Measurements from ENCODE around the gene DAZAP1.

DAZAP1 gene

GRCh38 chr19:1377176-1377964 lies 30.0 kb upstream of the DAZAP1 start:
- no peak for DNase-seq (ENCODE audit: extremely low read depth in 1 of 2, low read depth in 1 of 2)

GRCh38 chr19:1377965-1378785 lies 29.2 kb upstream of the DAZAP1 start:
- no peak for DNase-seq (ENCODE audit: extremely low read depth in 1 of 2, low read depth in 1 of 2)

GRCh38 chr19:1379126-1379905 lies 28.1 kb upstream of the DAZAP1 start:
- no peak for DNase-seq (ENCODE audit: extremely low read depth in 1 of 2, low read depth in 1 of 2)

- no peak for DNase-seq (ENCODE audit: extremely low read depth in 1 of 2, low read depth in 1 of 2)
Measured at GRCh38 chr19:1379961-1380489, 27.4 kb upstream of the DAZAP1 start.

- no peak for DNase-seq (ENCODE audit: extremely low read depth in 1 of 2, low read depth in 1 of 2)
Measured at GRCh38 chr19:1382250-1382649, 25.1 kb upstream of the DAZAP1 start.

- DNase-seq (ENCODE audit: extremely low read depth in 1 of 2, low read depth in 1 of 2), result no peak
Measured at GRCh38 chr19:1383017-1383311, 24.4 kb upstream of the DAZAP1 start.

- DNase-seq (ENCODE audit: extremely low read depth in 1 of 2, low read depth in 1 of 2), result peak; percentile 82 to 84
Measured at GRCh38 chr19:1383312-1384084, 23.9 kb upstream of the DAZAP1 start, which contains the start of gene NDUFS7. NDUFS7 (plus strand) TSS chr19:1383907; CDS start chr19:1383927, 20 bp downstream.

GRCh38 chr19:1384085-1384462 lies 23.3 kb upstream of the DAZAP1 start:
- DNase-seq (ENCODE audit: extremely low read depth in 1 of 2, low read depth in 1 of 2), result no peak

- DNase-seq (ENCODE audit: extremely low read depth in 1 of 2, low read depth in 1 of 2), result no peak
Measured at GRCh38 chr19:1384478-1385110, 22.8 kb upstream of the DAZAP1 start.

GRCh38 chr19:1385816-1386215 lies 21.6 kb upstream of the DAZAP1 start:
- DNase-seq (ENCODE audit: extremely low read depth in 1 of 2, low read depth in 1 of 2), result no peak

- no peak for DNase-seq (ENCODE audit: extremely low read depth in 1 of 2, low read depth in 1 of 2)
Measured at GRCh38 chr19:1386945-1387683, 20.3 kb upstream of the DAZAP1 start.

- no peak for DNase-seq (ENCODE audit: extremely low read depth in 1 of 2, low read depth in 1 of 2)
Measured at GRCh38 chr19:1387684-1388636, 19.4 kb upstream of the DAZAP1 start.

- no peak for DNase-seq (ENCODE audit: extremely low read depth in 1 of 2, low read depth in 1 of 2)
Measured at GRCh38 chr19:1388637-1389026, 18.8 kb upstream of the DAZAP1 start.

GRCh38 chr19:1389033-1389940 lies 18.1 kb upstream of the DAZAP1 start:
- no peak for DNase-seq (ENCODE audit: extremely low read depth in 1 of 2, low read depth in 1 of 2)

GRCh38 chr19:1390890-1391423 lies 16.4 kb upstream of the DAZAP1 start:
- DNase-seq (ENCODE audit: extremely low read depth in 1 of 2, low read depth in 1 of 2), result no peak

- DNase-seq (ENCODE audit: extremely low read depth in 1 of 2, low read depth in 1 of 2), result no peak
Measured at GRCh38 chr19:1392407-1392806, 15.0 kb upstream of the DAZAP1 start.

Measured in stimulated activated CD8-positive, alpha-beta memory T cell treated with anti-CD3 and anti-CD28 coated beads, Interleukin-7, amount 100 ng/mL, for 48 hours (primary cell).